Parathyroid adenoma (tissue), 2 donors: ENCODE measurements around the gene PCBP4.
A peak's percentile ranks its signal among the peaks of the same experiment; 100 is the strongest.

Experiments
- H2AFZ ChIP-seq: fragments of 300-600 bp; sonication (generic); one replicate; pipeline ENCODE4 v1.7.0; 2017; ENCODE audit warnings: antibody characterized with exemption, mild to moderate bottlenecking
- H3K27ac ChIP-seq: fragments of 300-600 bp; sonication (generic); one replicate; pipeline ENCODE4 v1.7.0; 2017
- H3K27me3 ChIP-seq: fragments of 300-600 bp; sonication (generic); one replicate; pipeline ENCODE4 v1.7.0; 2017; ENCODE audit warnings: low read length; ENCODE audit not compliant: control insufficient read depth, insufficient read depth
- H3K36me3 ChIP-seq: fragments of 300-600 bp; sonication (generic); one replicate; pipeline ENCODE4 v1.7.0; 2017; ENCODE audit warnings: low read length; ENCODE audit not compliant: control insufficient read depth, insufficient read depth
- H3K4me1 ChIP-seq: fragments of 300-600 bp; sonication (generic); one replicate; pipeline ENCODE4 v1.7.0; 2017; ENCODE audit warnings: control low read depth
- H3K4me2 ChIP-seq: fragments of 300-600 bp; sonication (generic); one replicate; pipeline ENCODE4 v1.7.0; 2017; ENCODE audit warnings: low read length
- H3K4me3 ChIP-seq: fragments of 300-600 bp; sonication (generic); one replicate; pipeline ENCODE4 v1.7.0; 2017; ENCODE audit warnings: low read depth, low read length
- H3K79me2 ChIP-seq: fragments of 300-600 bp; sonication (generic); one replicate; pipeline ENCODE4 v1.7.0; 2017; ENCODE audit warnings: control low read depth
- H3K9ac ChIP-seq: fragments of 300-600 bp; sonication (generic); one replicate; pipeline ENCODE4 v1.7.0; 2017; ENCODE audit warnings: mild to moderate bottlenecking
- H3K9me3 ChIP-seq: fragments of 300-600 bp; sonication (generic); one replicate; pipeline ENCODE4 v1.7.0; 2017; ENCODE audit warnings: low read length; ENCODE audit not compliant: control insufficient read depth
- TF ChIP-seq, protein P1 (sequence below): fragments of 300-600 bp; sonication (generic); IDR thresholded peaks from one replicate; pipeline ENCODE4 v1.7.0; 2017; ENCODE audit warnings: antibody characterized with exemption, mild to moderate bottlenecking
- donor health status: primary hyperparathyroidism.

PCBP4 gene

DNA sequence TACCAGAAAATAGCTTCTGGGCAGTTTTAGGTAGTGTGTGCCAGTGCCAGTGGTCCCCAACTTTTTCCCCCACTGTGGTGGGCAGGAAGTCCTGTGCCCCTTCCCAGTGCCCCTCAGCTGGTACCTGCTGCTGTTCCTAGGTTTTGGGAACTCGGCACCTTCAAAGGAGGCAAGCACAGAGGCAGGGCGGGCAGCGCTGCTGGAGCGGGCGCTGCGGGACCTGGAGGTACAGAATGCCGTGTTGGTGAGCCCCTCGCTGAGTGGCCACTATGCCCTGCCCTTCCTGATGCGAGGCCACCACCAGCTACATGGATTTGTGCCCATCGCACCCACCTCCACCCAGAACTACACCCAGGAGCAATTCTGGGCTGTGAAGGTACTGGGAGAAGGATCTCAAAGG is 13.0 kb upstream of the PCBP4 start:
- peaks cover 13% of the 10 kb centered on the region for H3K4me1 ChIP-seq
- H3K4me2 ChIP-seq = no peak overlapping the region
- H3K9me3 ChIP-seq = no peaks in the 10 kb centered on the region
- no peak overlapping the region for H3K4me3 ChIP-seq
- H3K9ac ChIP-seq = no peak overlapping the region
- TF ChIP-seq, protein P1, sequence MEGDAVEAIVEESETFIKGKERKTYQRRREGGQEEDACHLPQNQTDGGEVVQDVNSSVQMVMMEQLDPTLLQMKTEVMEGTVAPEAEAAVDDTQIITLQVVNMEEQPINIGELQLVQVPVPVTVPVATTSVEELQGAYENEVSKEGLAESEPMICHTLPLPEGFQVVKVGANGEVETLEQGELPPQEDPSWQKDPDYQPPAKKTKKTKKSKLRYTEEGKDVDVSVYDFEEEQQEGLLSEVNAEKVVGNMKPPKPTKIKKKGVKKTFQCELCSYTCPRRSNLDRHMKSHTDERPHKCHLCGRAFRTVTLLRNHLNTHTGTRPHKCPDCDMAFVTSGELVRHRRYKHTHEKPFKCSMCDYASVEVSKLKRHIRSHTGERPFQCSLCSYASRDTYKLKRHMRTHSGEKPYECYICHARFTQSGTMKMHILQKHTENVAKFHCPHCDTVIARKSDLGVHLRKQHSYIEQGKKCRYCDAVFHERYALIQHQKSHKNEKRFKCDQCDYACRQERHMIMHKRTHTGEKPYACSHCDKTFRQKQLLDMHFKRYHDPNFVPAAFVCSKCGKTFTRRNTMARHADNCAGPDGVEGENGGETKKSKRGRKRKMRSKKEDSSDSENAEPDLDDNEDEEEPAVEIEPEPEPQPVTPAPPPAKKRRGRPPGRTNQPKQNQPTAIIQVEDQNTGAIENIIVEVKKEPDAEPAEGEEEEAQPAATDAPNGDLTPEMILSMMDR = no peak
- H3K79me2 ChIP-seq = peaks cover 8% of the 10 kb centered on the region
- no peaks in the 10 kb centered on the region for H3K27me3 ChIP-seq
- H3K36me3 ChIP-seq = no peaks in the 10 kb centered on the region
- H2AFZ ChIP-seq = no peak overlapping the region
- H3K27ac ChIP-seq = no peak overlapping the region

DNA sequence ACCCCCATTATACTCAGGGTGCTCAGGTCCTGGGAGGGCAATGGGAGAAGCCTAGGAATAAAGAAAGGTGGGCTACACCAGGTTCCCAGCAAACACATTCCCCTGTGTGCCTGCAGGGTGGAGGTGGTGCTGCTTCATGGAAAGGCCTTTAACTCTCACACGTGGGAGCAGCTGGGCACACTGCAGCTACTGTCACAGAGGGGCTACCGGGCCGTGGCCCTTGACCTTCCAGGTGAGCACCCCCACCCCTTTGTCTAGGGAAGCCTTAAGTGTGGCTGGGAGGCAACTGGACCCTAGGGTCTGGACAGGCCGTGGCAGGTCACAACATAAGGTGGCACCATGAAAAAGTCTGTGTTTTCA is 10.9 kb upstream of the PCBP4 start:
- no peak overlapping the region for H3K27ac ChIP-seq
- no peak overlapping the region for H3K4me3 ChIP-seq
- no peak overlapping the region for H3K4me2 ChIP-seq
- H3K4me1 ChIP-seq = peaks cover 19% of the 10 kb centered on the region
- H2AFZ ChIP-seq = no peak overlapping the region
- peaks cover 8% of the 10 kb centered on the region for H3K79me2 ChIP-seq
- no peaks in the 10 kb centered on the region for H3K27me3 ChIP-seq
- no peaks in the 10 kb centered on the region for H3K36me3 ChIP-seq
- H3K9me3 ChIP-seq = no peaks in the 10 kb centered on the region
- no peak overlapping the region for H3K9ac ChIP-seq
- TF ChIP-seq, protein P1 = no peak

DNA sequence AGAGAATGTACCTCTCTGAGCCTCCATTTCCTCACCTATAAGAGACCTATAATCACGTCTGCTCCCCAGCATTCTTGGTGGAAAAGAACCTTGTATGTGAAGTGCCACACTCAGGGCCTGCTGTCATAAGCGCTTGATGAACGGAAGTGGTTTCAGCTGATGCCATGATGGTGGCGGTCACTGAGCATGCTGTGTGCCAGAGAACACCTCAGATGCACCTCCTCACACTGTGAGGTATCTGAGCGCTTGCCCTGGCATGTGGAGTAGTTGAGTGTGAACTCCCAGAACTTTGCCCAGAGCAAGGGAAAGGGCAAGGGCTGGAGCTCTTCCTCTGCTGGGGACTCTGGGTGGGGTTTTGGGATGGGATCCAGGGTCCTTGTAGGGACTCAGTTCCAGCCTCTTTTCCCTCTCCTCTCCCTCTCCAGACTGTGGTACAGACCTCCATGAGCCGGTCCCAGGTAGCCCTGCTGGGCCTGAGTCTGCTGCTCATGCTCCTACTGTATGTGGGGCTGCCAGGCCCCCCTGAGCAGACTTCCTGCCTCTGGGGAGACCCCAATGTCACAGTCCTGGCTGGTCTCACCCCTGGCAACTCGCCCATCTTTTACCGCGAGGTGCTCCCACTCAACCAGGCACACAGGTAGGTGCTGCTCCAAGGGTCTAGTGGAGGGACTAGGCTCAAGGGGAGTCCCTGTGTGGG is 10.3 kb upstream of the PCBP4 start:
- Histone ChIP-seq H3K9ac (no peak overlapping the region), H3K79me2 (peaks cover 8% of the 10 kb centered on the region), H3K4me3 (no peak overlapping the region), H3K9me3 (no peaks in the 10 kb centered on the region), H2AFZ (no peak overlapping the region), H3K27me3 (no peaks in the 10 kb centered on the region), H3K27ac (no peak overlapping the region), H3K4me2 (no peak overlapping the region), H3K4me1 (peaks cover 18% of the 10 kb centered on the region), H3K36me3 (no peaks in the 10 kb centered on the region)
- TF ChIP-seq, protein P1 = no peak

DNA sequence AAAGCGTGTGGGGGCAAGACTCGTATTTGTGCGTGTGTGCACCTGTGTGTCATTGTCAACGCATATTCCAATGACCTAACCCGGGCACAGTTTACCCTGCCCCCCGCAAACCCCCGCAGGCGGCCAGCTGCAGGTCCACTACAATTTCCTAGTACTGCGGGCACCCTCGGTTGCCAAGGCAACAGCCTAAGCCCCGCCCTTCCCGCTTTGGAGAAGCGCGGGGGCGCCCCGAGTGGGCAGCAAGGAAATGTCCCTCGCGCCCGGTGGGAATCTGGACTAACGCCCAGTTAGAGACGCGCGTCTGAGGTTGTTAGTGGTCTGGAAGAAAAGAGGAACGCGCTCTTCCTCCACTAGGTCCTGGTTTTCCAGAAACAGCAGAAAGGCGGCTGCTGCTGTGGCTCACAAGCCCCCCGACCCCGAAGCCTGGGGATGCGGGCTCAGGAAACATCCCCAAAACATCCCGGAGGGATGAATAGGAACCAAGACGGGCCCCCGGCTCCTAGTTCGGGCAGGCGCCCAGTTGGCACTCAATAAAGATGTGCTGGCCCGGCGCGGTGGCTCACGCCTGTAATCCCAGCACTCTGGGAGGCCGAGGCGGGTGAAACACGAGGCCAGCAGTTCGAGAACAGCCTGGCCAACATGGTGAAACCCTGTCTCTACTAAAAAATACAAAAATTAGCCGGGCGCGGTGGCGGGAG is 8.7 kb upstream of the PCBP4 start:
- Histone ChIP-seq H3K79me2 (peaks cover 2% of the 10 kb centered on the region), H3K27ac (peak overlapping the region; percentile 95), H3K4me2 (peak overlapping the region; percentile 90), H3K4me3 (peak overlapping the region; percentile 68), H2AFZ (peak overlapping the region; percentile 100), H3K36me3 (no peaks in the 10 kb centered on the region), H3K9me3 (no peaks in the 10 kb centered on the region), H3K27me3 (no peaks in the 10 kb centered on the region), H3K4me1 (peaks cover 11% of the 10 kb centered on the region), H3K9ac (no peak overlapping the region)
- TF ChIP-seq, protein P1 = peak; percentile 27
